Activated CD4-positive, CD25-positive, alpha-beta regulatory T cell (primary cell): ENCODE measurements around the gene EPOP.
"Not testable (repeated sequence)": the region's sequence is repeated elsewhere in the genome, so short reads cannot be mapped to it uniquely, and the experiment has no call there.

Experiments
- DNase-seq, 4 experiments: peaks; one replicate each; lab custom pipeline; 2025; lab: John Stamatoyannopoulos, UW

EPOP gene

DNA sequence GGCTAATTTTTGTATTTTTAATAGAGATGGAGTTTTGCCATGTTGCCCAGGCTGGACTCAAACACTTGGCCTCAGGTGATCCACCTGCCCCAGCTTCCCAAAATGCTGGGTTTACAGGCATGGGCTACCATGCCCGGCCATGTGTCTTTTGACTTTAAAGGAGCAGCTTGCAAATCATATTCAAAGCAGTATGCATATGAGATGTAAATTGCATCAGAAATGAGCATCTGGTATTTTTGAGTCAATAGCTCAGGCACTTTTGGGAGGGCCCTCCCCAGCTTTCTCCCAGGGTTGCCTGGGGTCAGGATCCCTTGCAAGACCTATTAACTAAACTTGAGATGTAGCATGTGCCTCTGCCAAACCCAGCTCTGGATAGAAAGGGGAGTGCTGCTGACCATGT is 21.5 kb downstream of the EPOP start:
- no peak for DNase-seq

DNA sequence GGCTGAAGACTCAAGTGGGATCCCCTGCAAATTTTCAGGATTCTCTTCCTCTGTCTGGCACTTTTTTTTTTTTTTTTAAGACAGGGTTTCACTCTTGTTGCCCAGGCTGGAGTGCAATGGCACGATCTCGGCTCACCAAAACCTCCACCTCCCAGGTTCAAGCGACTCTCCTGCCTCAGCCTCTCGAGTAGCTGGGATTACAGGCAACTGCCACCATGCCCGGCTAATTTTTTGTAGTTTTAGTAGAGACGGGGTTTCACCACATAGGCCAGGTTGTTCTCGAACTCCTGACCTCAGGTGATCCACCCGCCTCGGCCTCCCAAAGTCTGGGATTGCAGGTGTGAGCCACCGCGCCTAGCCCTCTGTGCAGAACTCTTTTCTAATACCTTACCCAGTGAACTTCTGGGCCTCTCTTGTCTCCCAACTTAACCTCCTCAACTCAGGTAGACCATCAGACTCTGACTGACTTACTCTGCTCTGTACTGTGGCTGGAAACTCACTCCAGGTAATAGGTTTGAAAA is 24.0 kb downstream of the EPOP start:
- not testable (repeated sequence) for DNase-seq

DNA sequence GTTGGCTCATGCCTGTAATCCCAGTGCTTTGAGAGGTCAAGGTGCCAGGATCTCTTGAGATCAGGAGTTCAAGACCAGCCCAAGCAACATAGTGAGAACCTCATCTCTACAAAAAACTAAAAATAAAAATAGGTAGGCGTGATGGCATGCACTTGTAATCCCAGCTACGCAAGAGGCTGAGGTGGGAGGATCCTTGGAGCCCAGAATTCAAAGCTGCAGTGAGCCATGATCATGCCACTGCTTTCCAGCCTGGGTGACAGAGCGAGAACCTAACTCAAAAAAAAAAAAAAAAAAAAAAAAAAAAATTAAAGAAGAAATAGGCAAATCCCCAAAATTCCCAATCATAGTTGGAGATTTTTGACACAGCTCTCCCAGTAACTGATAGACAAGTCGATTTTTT is 36.8 kb downstream of the EPOP start:
- no peak for DNase-seq

DNA sequence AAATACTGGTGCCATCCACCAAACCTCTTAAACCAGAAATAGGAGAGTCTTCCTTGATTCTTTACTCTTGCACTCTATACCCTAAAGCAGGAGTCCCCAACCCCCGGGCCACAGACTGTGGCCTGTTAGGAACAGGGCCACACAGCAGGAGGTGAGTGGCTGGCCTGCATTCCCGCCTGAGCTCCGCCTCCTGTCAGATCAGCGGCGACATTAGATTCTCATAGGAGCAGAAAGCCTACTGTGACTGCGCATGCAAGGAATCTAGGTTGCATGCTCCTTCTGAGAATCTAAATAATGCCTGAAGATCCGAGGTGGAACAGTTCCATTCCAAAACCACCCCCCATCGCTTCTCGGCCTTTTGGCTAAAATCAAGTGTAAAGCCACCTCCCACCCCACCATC is 38.7 kb downstream of the EPOP start:
- no peak for DNase-seq

DNA sequence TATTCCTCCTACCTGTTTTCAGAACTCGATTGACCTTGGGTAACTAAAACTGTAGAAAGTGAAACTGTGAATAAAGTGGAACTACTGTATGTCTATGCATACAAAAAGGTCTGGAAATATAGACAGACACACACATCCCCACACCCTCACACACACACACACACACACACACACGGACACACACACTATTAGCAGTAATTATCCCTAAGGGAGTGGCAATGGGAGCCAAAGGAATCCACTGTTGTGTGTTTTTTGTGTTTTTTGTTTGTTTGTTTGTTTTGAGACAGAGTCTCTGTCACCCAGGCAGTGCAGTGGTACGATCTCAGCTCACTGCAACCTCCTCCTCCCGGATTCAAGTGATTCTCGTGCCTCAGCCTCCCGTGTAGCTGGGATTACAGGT is 42.4 kb downstream of the EPOP start:
- no peak for DNase-seq

DNA sequence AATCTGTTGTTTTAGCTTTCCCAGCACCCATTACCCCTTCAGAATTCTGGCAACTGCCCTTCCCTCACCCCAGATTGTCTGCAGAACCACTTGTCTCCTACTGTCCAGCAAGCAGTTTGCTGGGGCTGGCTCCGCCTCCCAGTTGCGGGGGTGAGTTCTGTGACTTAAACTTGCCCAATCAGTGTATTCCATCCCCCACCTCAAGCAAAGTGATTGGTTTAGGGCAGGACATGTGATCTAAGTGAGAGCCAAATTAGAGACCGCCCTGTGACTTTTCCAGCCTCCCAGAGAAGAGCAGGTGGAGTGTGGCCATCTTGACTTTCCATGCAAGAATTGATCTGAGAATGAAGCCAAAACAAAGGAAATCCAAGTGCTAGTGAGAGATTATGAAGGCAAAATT is 46.3 kb downstream of the EPOP start:
- no peak for DNase-seq

DNA sequence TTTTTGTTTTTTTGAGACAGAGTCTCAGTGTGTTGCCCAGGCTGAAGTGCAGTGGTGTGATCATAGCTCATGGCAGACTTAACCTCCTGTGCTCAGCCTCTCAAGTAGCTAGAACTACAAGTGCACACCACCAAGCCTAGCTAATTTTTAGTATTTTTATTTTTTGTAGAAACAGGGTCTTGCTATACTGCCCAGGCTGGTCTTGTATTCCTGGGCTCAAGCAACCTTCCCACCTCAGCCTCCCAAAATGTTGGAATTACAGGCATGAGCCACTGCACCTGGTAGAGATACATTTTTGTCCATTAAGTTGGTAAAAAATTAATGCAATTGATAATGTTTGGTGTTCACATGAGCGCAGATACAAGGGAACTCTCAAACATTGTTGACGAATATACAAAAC is 46.8 kb downstream of the EPOP start:
- no peak for DNase-seq

DNA sequence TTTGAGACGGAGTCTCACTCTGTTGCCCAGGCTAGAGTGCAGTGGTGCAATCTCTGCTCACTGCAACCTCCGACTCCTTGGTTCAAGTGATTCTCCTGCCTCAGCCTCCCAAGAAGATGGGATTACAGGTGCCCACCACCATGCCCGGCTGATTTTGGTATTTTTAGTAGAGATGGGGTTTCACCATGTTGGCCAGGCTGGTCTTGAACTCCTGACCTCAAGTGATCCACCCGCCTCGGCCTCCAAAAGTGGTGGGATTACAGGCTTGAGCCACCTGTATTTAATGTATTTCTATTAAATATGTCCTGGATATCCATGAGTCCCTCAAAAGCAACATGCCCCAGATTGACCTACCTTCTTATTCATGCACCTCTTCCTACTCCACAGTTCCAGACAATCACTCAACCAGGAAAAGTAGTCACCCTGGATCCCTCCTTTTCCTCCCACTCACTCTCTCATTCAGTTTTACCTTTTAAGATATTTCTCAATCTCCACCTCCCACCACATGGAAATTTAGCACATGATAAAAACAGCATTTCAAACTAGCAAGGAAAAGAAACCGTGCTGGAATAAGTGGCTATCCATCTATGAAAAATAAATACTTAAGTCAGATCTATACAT is 48.0 kb downstream of the EPOP start:
- DNase-seq = not testable (repeated sequence)

DNA sequence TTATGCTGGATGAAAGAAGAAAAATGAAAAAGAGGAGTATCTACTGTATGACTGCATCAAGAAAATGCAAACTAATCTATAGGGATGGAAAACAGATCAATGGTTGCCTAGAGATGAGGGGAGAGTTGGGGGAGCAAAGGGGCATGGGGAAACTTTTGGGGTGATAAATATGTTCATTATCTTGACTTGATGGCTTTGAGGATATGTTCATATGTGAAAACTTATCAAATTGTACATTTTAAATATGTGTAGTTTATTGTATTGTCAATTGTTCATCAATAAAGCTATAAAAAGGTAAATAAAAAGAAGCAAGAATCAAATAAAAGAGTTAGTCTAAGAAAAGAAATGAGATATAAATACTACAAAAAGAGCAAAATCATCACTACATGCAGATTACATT is 49.3 kb downstream of the EPOP start:
- no peak for DNase-seq

DNA sequence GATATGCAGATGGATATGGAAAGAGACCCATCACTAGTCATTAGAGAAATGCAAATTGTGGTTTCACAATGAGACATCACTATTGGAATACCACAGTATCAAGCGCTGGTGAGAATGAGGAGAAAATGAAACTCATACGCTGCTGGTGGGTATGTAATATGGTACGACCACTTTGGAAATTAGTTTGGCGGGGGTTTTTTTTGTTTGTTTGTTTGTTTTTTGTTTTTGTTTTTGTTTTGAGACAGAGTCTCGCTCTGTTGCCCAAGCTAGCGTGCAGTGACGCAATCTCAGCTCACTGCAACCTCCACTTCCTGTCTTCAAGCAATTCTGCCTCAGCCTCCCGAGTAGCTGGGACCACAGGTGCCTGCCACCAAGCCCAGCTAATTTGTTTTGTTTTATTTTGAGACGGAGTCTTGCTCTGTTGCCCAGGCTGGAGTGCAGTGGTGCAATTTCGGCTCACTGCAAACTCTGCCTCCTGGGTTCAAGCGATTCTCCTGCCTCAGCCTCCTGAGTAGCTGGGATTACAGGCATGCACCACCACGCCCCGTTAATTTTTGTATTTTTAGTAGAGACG is 49.9 kb downstream of the EPOP start:
- not testable (repeated sequence) for DNase-seq
